ENCODE data around the gene SLC35F3.
"Not testable (repeated sequence)": the region's sequence is repeated elsewhere in the genome, so short reads cannot be mapped to it uniquely, and the experiment has no call there.

The SLC35F3 gene

DNA sequence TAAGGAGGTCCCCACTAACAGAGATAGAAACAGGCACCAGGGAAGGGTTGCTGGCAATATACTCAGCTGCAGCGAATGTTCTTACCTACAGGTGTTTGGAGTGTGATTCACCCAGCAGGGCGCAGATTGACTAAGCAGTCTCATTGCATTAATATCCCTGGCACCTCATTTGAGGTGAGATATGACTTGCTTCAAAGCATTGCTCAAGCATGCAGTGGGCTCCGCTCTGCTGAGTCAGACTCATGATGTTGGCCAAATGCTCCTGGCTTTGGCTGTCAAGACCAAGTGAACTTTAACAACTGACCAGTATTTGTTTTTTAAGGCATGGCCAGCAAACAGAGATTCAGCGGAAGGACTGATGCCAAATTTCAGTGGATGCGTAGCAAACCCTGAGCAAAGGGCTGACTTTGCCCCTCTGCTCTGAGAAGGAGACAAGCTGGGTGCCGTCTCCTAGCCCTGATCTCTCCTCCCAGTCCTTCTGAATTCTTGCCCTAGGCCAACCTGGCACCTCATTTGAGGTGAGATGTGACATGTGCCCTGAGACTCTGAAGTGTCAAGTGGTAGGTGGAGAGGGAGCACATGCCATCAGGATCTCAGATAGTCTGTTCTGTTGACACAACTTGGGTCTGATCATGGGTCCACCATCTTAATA is 281.7 kb downstream of the SLC35F3 start:
- DNase-seq (ENCODE audit: low read depth in 2 of 2) = no peak

- no peak for DNase-seq (ENCODE audit: low read depth in 2 of 2)
Observed at GRCh38 chr1:234188454-234188792, 283.9 kb downstream of the SLC35F3 start.

DNA sequence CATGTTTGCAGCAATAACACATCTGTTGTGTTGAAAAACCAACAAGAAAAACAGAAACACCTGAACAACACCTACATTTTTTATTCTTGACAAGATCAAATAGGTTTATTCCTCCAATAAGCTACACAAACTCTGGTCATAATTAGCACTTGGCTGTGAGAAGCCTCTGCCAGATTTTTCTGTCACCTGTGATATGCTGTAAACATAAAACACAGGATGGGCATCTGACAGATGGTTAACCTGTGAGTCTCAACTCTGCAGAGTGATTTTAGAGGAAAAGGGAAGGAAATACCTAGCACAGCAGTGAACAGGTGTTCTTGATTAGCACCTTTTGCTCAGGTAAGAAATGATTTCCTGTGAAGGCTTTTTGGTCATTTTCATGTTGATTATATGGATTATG is 293.4 kb downstream of the SLC35F3 start:
- no peak for DNase-seq (ENCODE audit: low read depth in 2 of 2)

GRCh38 chr1:234199476-234200127 is 295.1 kb downstream of the SLC35F3 start:
- DNase-seq (ENCODE audit: low read depth in 2 of 2) = no peak

- no peak for DNase-seq (ENCODE audit: low read depth in 2 of 2)
Observed at GRCh38 chr1:234200566-234200965, 296.1 kb downstream of the SLC35F3 start.

GRCh38 chr1:234201600-234201999 is 297.1 kb downstream of the SLC35F3 start:
- no peak for DNase-seq (ENCODE audit: low read depth in 2 of 2)

GRCh38 chr1:234205966-234206365 is 301.5 kb downstream of the SLC35F3 start:
- no peak for DNase-seq (ENCODE audit: low read depth in 2 of 2)

DNA sequence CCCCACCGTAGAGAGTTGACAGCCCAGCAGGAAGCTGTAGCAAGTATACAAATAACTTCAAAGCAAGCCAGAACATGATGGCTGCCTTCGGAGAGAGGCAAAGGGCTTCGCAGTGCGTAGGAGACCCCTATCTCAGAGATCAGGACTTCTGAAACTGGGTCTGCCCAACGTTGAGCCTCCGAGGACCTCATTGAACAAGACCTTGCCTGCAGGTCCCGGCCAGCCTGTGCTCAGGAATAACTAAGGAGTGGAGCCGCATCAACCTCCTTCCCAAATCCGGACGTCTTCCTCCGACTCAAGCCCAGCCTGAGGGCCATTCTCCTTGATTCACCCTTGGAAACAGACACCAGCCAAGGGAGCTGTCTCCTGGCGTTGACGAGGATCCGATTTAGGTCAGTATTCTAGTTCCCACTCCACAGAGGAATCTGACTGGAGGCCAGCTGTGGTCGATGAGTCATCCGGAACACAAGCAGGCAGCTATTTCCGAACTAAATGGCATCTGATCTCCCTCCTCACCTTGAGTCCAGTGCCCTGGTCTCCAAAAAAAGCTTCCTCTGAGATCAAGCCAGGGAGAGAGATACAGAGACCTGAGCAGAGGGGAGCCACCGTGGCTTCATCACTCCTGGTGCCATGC is 302.3 kb downstream of the SLC35F3 start:
- DNase-seq (ENCODE audit: low read depth in 2 of 2) = no peak

GRCh38 chr1:234208351-234208750 is 303.9 kb downstream of the SLC35F3 start:
- DNase-seq (ENCODE audit: low read depth in 2 of 2) = no peak

DNA sequence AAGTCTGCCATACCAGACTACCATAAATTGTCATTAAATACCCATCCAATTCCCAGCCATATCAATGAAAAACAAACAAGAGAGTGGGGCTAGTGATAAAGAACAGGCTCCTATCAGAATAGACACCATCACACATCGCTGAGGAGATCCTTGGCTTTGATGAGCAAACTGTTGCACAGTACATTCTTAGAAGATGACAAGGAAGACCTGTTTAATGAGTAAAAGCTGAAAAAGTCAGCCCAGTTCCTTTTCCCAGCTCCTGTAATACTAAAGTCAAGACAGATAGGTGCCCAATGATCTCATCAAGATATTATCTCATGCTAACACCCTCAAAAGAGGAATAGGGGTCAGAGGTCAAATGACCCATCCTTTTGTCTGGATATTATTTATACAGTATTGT is 304.3 kb downstream of the SLC35F3 start:
- no peak for DNase-seq (ENCODE audit: low read depth in 2 of 2)

DNA sequence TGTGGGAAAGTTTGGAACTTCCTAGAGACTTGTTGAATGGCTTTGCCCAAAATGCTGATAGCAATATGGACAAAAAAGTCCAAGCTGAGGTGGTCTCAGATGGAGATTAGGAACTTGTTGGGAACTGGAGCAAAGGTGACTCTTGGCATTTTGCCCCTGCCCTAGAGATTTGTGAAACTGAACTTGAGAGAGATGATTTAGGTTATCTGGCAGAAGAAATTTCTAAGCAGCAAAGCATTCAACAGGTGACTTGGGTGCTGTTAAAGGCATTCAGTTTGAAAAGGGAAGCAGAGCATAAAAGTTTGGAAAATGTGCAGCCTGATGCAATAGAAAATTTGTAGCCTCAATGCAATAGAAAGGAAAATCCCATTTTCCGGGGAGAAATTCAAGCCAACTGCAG is 306.0 kb downstream of the SLC35F3 start:
- DNase-seq (ENCODE audit: low read depth in 2 of 2) = not testable (repeated sequence)

GRCh38 chr1:234211855-234212254 is 307.4 kb downstream of the SLC35F3 start:
- DNase-seq (ENCODE audit: low read depth in 2 of 2) = not testable (repeated sequence)

DNA sequence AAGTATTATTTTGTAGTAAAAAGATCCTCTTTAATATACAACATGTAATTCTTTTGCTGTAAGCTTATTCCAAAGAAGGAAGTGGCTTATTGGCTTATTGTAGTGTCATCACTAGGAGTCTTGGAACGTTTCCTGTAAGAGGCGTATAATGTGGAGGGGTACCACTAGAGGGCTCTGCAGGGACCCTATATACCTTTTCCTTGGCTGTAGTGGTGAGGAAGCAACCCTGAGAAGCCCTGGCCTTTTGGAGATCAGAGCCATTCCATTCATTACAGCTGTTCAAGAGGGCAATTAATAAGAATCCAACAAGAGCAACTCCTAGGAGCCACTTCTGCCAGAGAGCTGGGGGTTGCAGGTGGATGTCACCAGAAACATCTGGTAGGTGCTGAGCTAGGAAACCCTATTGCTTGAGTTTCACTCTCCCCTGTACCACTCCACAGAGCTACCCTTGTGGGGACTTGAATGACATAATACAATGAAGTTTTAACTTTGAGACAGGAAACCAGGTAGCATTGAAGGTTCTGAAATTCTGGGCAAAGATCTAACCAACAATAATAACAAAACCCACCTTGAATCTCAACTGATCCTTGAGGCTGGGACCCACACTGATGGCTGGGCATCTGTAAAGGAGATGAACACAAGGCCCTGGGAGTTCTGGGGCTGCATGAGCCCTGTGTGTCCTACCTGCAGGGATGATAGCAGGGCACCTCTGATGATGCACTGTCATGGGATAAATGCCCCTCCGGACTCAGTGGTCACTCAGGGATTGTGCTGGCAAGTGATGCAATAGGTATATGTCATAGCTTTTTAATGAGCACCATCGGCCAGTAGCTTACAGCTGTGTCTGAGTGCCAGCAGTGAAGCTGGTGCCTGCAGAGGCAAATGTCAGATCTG is 308.5 kb downstream of the SLC35F3 start:
- no peak for DNase-seq (ENCODE audit: low read depth in 2 of 2)

DNA sequence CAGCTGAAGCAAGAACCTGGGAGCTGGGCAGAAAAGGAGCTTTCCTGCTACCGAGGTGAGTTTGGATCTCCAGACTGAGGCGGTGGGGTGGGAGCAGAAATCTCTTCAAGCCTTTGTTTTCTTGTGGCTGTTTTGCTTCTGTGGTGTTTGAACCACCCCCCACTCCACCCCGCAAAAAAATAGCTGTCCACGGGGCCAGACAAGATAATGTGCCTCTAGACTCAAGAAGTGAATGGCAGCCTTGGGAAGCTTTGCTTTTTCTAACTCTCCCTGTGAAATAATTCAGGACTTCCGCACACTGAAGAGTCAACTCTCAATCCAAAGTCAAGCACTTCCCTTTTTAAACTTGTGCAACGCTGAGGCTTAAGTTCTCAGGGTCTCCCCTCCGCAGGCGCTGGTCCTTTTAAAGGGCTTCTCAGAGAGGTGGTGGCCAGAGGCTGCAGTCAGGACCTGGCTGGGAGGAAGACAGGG is 309.2 kb downstream of the SLC35F3 start:
- DNase-seq (ENCODE audit: low read depth in 2 of 2) = no peak

- no peak for DNase-seq (ENCODE audit: low read depth in 2 of 2)
Observed at GRCh38 chr1:234214129-234214910, 309.8 kb downstream of the SLC35F3 start.

GRCh38 chr1:234214911-234215892 is 310.7 kb downstream of the SLC35F3 start:
- no peak for DNase-seq (ENCODE audit: low read depth in 2 of 2)

DNA sequence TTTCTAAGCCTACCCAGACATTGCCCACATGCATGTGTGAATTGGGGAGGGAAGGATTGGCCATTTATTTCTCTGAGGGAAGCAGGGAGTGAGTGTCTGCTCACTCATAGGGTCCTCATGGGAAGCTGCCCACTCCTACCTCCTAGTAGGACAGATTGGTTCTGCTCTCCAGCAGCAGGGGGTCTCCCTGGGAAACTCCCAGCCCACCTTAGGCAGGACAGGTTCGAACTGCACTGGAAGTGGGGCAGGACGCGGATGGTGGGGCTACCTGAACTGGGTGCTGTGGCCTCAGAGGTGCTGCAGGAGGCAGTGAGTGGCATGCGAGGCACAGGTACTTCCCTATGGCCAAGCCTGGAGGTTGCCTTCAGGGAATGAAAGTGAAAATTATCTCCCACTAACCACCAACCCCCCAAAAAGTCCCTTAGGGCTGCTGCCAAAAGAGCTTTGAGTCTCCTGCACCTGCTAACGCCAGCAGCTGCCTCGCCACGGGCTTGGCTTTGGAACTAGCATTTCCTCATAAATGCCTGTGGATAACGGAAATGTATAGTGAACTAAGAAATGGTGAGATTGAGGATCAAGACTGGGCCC is 311.7 kb downstream of the SLC35F3 start:
- DNase-seq (ENCODE audit: low read depth in 2 of 2) = no peak

- no peak for DNase-seq (ENCODE audit: low read depth in 2 of 2)
Observed at GRCh38 chr1:234217316-234217840, 312.9 kb downstream of the SLC35F3 start.

DNA sequence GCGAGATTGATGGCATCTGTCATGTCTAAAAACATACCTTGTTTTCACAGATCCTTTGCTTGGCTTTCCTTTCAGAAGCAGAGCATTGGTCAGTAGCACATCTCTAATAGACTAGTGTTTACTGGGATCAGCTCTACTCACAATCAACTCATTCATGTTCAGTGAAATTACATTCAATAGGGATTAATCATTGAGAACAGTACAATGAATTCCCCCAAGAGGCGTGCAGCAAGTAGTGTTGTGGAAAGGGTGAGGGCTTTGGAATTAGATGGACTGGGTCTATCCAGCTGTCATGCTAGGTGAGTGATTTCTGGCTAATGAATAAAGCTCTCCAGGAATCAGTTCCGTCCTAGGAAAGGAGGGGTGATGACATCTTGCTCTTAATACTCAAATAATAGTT is 313.6 kb downstream of the SLC35F3 start:
- DNase-seq (ENCODE audit: low read depth in 2 of 2) = no peak

- no peak for DNase-seq (ENCODE audit: low read depth in 2 of 2)
Observed at GRCh38 chr1:234219711-234220110, 315.2 kb downstream of the SLC35F3 start.

Measured in stimulated activated CD8-positive, alpha-beta memory T cell treated with anti-CD3 and anti-CD28 coated beads, Interleukin-7, amount 100 ng/mL, for 4 hours (primary cell).